Posterior vena cava (tissue), 2 donors: ENCODE measurements around the gene ID1. TPM values are rescaled to one million over a fixed set of nuclear protein-coding genes. Genes with fewer than 3 reads are reported as not detected.
"Not testable (repeated sequence)": the region's sequence is repeated elsewhere in the genome, so short reads cannot be mapped to it uniquely, and the experiment has no call there.

Experiments used
- DNase-seq: peaks from one replicate; pipeline ENCODE4 v3.0.0-alpha.2; 2020; ENCODE audit warnings: low spot score
- intact Hi-C, 2 donors: fragments of 100-400 bp; cut with DNase I; formaldehyde crosslinking; loops; one replicate each; pipeline versions ENCODE4 v1.14.1 to v1.14.2; 2022 to 2023
- total RNA-seq, 2 donors: library from RNA; stranded (reverse); fragmentation: NEBNext Ultra II Directional; extraction: Animal tissue kit (Norgen Biotek cat#: 25700); gene quantifications; one replicate each; pipeline ENCODE4 v1.2.1, GENCODE V29; 2021
- donor health status: DM: yes; HTN: yes; CAD: no.
- donor health status: DM: yes; HTN: yes; CAD: no.

The ID1 gene
- total RNA-seq, 2 donors from 2014 or later: 117 to 145 TPM

GRCh38 chr20:31594002-31594557, 11.0 kb upstream of the ID1 start:
- no peak for DNase-seq
- intact Hi-C loops: loop anchor here in 1 of 2 donors (2.0 kb wide), 1 partner anchor 21 kb away; no protein-coding TSS in a partner anchor

GRCh38 chr20:31594558-31595379, 10.3 kb upstream of the ID1 start:
- intact Hi-C loops: loop anchor here in 1 of 2 donors (2.0 to 5.0 kb wide), 2 partner anchors 22 to 758 kb away; no protein-coding TSS in a partner anchor
- DNase-seq: no peak

GRCh38 chr20:31595380-31595653, 9.8 kb upstream of the ID1 start:
- no peak for DNase-seq
- intact Hi-C loops: loop anchor here in 1 of 2 donors (2.0 to 5.0 kb wide), 2 partner anchors 23 to 757 kb away; no protein-coding TSS in a partner anchor

GRCh38 chr20:31595654-31596411, 9.3 kb upstream of the ID1 start:
- DNase-seq: peak; percentile 93
- intact Hi-C loops: loop anchor here in 1 of 2 donors (2.0 to 5.0 kb wide), 2 partner anchors 23 to 756 kb away; no protein-coding TSS in a partner anchor

- intact Hi-C loops: loop anchor here in 1 of 2 donors (5.0 kb wide), 1 partner anchor 756 kb away; no protein-coding TSS in a partner anchor
- not testable (repeated sequence) for DNase-seq
Observed at GRCh38 chr20:31596412-31596715, 8.7 kb upstream of the ID1 start.

- DNase-seq: no peak
- intact Hi-C loops: loop anchor here in 1 of 2 donors (5.0 kb wide), 1 partner anchor 755 kb away; no protein-coding TSS in a partner anchor
Observed at GRCh38 chr20:31596831-31597480, 8.1 kb upstream of the ID1 start.

DNA sequence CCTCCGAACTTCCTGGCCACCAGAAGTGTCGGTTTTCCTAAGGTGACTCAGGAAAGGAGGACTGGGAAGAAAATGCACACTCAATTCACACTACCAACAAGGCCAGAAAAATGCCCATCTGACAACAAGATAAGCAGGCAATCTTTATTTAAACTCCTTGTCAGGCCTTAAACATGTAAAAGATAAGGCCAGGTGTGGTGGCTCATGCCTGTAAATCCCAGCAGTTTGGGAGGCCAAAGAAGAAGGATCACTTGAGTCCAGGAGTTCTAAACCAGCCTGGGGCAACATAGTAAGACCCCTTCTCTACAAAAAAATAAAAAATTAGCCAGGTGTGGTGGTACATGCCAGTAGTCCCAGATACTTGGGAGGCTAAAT, 7.6 kb upstream of the ID1 start:
- intact Hi-C loops: loop anchor here in 1 of 2 donors (5.0 kb wide), 1 partner anchor 755 kb away; no protein-coding TSS in a partner anchor

GRCh38 chr20:31602431-31602778, 2.7 kb upstream of the ID1 start:
- intact Hi-C loops: no loop called here
- no peak for DNase-seq

More for the DNA sequence above, 7.6 kb upstream of the ID1 start:
- DNase-seq: no peak

DNA sequence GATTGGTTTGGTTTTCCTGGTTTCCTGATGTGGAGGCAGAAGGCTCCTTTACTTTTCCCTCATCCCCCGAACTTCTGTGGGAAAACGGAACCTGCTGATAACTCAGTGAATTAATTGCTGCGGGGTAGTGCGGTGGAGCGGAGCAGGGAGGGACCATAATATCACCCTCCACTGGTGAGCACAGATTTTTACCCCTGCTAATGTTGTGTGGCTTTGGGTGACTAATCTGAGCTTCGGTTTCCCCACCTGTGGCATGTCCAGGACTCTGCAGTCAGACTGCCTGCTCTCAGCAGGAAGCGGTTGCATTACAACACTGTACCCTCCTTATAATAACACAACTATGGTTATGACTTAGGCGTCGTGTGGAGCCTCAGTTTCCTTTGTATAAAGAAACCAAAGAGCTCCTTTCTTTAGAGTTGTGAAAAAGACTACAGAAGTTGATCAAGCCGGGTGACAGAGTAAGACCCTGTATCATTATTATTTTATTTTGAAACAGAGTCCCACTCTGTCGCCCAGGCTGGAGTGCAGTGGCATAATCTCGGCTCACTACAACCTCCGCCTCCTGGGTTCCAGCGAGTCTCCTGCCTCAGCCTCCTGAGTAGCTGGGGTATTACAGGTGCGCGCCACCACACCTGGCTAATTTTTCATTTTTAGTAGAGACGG, 2.2 kb upstream of the ID1 start:
- DNase-seq: no peak
- intact Hi-C loops: no loop called here

DNA sequence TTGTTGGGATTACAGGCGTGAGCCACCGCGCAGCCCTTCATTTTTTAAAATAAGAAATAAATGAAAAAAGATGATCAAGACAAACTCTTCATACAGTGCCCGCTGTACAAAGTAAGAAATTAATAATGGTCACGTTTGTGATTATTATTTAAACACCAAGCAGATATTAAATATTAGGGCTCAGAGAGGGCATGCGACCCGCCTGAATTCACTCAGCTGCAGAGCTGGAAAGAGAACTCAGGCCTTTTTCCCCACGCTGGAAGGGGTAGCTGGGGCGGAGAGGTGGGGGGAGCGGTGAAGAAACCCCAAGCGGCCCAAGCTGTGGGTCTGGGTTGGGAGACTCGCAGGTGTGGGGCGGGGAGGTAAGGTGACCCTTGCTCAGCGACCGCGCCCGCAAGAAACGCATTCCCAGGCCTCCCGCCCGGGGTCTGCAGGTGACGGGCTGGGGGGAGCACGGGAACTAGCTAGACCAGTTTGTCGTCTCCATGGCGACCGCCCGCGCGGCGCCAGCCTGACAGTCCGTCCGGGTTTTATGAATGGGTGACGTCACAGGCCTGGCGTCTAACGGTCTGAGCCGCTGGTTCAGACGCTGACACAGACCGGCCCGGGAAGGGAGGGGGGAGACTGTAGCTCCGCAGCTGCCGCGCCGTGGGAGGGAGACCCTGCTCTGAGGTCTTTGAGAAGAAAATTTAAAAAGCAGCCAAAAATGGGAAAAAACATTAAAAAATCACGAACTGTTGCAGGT, 1.1 kb upstream of the ID1 start:
- intact Hi-C loops: no loop called here
- DNase-seq: peak; percentile 98

DNA sequence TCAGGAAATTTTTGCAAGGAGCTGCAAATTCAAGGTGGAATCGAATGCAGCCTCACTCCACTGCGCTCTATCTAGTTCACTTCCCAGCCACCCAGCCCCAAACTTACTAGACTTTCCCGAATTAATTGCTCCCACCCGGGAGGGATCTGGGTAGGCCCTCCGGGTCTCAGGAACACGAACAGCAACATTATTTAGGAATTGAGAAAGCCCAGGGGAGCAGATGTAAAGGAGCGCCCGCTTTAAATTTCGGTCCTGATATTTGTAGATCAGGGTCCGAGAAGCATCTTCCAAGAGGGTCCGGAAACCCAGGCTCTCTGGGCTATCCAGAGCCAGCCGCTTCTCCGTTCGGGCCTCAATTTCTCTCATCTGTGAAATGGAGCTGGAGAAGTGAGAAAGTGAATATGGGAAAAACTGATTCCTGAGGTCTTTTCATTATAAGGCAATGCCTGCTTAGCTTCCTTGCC, 490 bp upstream of the ID1 start:
- intact Hi-C loops: no loop called here

DNA sequence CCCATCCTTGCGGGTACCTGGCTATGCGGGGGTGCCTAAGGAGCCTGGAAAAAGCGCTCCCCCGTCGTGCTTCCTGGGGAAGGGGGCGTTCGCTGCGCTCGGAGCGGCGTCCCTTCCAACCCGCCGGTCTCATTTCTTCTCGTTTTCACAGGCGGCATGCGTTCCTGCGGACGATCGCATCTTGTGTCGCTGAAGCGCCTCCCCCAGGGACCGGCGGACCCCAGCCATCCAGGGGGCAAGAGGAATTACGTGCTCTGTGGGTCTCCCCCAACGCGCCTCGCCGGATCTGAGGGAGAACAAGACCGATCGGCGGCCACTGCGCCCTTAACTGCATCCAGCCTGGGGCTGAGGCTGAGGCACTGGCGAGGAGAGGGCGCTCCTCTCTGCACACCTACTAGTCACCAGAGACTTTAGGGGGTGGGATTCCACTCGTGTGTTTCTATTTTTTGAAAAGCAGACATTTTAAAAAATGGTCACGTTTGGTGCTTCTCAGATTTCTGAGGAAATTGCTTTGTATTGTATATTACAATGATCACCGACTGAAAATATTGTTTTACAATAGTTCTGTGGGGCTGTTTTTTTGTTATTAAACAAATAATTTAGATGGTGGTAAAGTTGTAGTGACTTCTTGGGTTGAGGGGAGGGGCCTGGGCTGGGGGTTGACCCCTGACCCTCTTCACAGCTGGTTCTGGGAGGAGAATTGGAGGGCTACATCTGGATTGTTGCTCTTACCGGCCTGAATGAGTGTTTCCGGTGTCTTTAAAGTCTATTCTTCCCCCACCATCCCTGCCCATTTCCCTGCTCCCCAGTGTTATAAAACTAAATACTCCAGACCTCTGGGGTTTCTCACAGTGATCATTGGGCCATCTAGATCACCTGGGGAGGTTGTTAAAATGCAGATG, 1.1 kb downstream of the ID1 start:
- intact Hi-C loops: no loop called here
- DNase-seq: peak; percentile 82

More for the DNA sequence above, 490 bp upstream of the ID1 start:
- no peak for DNase-seq

DNA sequence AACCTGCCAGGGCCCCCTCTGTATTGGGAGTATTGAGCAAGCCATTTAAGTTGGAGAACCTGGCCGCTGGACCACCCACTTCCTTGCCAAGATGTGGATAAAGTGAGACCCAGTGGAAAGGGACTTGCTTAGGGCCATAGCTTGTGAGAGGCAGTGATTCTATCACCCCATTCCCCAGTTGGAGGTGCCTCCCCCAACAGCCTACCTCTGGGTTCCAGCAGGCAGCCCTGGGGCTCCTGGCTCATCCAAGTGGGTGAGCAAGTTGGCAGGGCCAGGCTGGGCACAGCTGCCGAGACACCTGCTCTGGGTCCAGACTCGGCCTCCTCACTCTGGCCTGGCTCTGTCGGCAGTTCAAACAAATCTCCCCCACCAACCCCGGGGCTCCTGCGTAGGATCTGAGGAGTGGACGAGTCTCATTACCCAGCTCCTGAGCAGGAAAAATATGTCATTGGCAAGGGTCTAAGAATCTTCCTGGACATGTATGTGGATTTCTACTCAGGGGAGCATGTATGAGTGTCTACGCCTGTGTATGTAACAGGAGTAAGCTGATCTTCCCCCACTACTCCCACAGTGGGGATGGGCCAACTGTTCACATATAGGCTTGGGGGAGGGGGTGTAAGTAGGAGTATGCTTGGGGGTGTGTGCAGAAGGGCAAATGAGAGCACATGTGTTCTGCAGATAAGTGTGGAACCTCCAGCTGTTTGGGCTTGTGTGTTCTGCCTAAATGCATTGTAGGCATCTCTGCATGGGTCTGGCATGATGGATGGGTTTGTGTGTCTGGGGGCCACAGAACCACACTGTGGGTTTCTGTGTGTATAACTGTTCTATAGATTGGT, 1.9 kb downstream of the ID1 start:
- intact Hi-C loops: no loop called here
- DNase-seq: peak; percentile 83

DNA sequence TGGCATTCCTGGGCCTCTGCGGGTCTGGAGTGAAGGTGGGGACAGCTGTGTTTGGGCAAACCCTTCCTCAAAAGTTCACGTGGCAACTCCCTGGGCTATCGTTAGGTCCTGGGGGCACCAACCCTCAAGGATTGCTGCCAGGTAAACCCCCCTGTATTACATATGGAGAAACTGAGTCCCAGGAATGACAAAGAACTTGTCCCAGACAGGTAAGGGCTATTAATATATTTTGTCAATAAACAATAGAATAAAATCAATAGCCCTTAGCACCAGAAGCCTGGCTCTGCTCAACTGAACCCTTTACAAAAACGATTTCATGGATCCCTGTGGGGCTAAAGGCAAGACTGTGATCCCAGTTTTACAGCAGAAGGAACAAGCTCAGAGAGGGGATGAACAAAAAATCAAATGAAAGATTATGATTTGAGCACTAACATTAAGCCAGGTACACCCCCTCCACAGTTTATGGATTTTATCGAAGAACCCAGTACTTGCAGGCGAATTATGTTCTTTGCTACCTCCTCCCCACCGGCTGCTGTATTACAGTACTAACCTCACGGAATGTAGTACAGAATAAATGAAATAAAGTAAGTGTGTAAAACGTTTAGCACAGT, 2.7 kb downstream of the ID1 start:
- intact Hi-C loops: no loop called here

DNA sequence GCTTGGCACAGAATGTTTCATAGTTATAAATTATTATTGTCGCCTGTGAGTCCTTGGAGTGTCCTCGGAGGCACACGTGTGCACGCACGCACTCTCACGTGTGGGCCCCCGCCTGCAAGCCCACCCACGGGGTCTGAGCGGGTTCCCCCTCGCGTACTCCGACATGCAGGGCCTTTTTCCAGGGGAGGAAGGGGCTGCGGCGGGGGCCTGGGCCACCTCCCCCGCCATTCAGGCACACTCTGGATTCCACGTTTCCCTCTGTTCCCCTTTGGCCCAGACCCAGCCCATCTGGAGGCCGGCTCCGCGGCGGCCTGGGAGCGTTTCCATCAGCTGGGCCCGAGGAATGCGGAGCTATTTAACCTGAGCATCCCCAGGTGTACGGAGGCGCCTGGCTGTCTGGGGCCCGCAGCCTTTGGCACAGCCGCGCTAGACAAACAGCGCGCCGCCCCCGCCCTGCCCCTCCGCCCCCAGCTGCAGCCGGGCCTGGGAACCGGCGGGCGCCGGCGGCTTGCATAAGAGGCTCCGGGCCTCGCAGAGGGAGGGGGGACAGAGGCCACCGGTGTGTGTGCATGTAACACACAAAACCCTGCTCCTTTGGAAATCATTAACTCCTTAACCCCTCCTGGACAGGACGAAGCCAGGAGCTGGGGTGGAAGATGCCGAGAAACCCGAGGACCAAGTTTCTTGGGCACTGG, 3.3 kb downstream of the ID1 start:
- DNase-seq: peak; percentile 90
- intact Hi-C loops: no loop called here

More for the DNA sequence above, 2.7 kb downstream of the ID1 start:
- no peak for DNase-seq
